NCI-H2029 (cell line): Measurements from ENCODE around the gene ELMO2.

ENCODE experiments used
- DNase-seq: peaks from one replicate; lab custom pipeline; 2025; lab: John Stamatoyannopoulos, UW

The ELMO2 gene

GRCh38 chr20:46351357-46352058 lies 54.9 kb downstream of the ELMO2 start:
- no peak for DNase-seq

- DNase-seq, result no peak
These were observed 55.5 kb downstream of the ELMO2 start for GRCh38 chr20:46350986-46351267.

GRCh38 chr20:46350201-46350985 lies 56.0 kb downstream of the ELMO2 start:
- DNase-seq, result no peak

GRCh38 chr20:46349742-46350056 lies 56.7 kb downstream of the ELMO2 start:
- DNase-seq, result peak; percentile 66

GRCh38 chr20:46349035-46349741 lies 57.2 kb downstream of the ELMO2 start:
- DNase-seq, result peak; percentile 36

GRCh38 chr20:46347841-46348803 lies 58.3 kb downstream of the ELMO2 start:
- no peak for DNase-seq

DNA sequence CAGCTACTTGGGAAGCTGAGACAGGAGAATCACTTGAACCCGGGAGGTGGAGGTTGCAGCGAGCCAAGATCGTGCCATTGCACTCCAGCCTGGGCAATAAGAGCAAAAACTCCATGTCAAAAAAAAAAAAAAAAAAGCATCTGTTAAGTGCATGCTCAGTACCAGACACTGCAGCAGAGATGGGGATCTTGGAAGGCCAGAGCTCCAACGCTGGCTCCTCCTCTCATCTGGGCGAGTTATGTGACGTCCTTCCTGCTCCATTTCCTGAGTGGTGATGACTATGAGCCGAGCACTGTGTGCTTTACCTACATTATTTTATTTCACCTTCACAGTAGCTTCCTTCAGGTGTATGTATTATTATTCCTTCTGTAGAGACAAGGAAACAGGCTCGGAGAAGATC lies 59.6 kb downstream of the ELMO2 start:
- no peak for DNase-seq

- DNase-seq, result no peak
These were observed 61.8 kb downstream of the ELMO2 start for GRCh38 chr20:46344488-46345162.

- DNase-seq, result no peak
These were observed 62.4 kb downstream of the ELMO2 start for GRCh38 chr20:46343975-46344357.

GRCh38 chr20:46343348-46343974 lies 63.0 kb downstream of the ELMO2 start:
- DNase-seq, result no peak

GRCh38 chr20:46342451-46343347 lies 63.7 kb downstream of the ELMO2 start:
- no peak for DNase-seq

DNA sequence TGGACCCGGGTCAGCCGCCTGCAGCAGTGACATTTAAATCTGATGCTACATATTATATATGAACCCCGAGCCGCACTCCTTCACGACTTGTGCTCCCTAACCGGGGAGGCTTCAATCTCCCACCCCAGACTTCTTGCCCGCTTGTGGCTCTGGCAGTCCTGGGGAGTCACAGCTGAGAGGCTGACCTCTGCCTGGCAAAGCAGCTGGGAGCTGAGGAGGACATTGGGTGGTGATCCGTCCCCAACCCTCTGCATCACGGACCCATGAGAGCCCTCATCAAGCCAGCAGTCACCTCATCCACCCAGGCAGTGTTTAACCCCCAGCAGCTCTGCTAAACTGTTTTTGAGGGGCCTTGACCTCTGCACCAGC lies 64.4 kb downstream of the ELMO2 start:
- DNase-seq, result no peak

GRCh38 chr20:46341074-46342009 lies 65.1 kb downstream of the ELMO2 start:
- DNase-seq, result no peak

DNA sequence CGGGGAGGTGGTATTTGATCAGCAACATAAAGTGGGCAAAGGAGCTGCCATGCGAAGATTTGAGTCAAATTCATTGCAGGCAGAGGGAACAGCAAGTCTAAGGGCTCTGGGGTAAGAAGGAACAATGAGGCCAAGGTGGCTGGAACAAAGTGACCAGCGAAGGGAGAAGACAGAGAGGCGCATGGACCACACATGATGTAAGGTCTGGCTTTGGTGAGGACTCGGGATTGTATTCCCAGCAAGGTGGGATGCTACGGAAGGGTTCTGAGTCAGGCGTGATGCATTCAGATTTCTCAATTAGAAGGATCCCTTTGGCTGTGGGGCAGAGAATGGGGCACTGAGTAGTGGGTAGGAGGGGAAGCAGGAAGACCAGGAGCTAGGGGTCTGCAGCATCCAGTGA lies 67.4 kb downstream of the ELMO2 start:
- DNase-seq, result no peak

DNA sequence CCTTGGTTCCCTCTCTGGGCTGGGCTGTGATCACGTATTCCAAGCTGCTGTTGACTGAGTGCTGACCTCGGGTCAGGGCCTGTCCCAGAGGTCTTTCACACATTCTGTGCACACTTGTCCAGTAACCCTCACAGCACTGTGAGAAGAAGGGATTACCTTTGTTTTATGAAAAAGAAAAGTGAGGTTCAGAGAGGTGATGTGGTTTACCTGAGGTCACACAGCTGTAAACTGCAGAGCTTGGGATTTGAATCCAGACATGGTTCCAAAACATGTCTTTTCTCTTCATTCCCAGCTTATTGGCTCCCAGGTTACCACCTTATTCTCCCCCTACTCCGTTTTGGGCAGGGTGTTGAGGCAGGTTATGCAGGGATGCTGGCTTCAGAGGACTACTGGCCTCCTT lies 69.7 kb downstream of the ELMO2 start:
- no peak for DNase-seq

GRCh38 chr20:46334303-46334904 lies 72.0 kb downstream of the ELMO2 start:
- DNase-seq, result no peak

GRCh38 chr20:46333161-46333991 lies 73.0 kb downstream of the ELMO2 start:
- DNase-seq, result no peak
